Naive thymus-derived CD4-positive, alpha-beta T cell (primary cell): ENCODE data around the gene CD55. TPM values are rescaled to one million over a fixed set of nuclear protein-coding genes. Genes with fewer than 3 reads are reported as not detected.

Experiments
- ATAC-seq: fragments of 150-1000 bp; cut with Tn5 transposase; 2 replicates; pipeline ENCODE4 v1.10.0; 2021; ENCODE audit warnings: mild to moderate bottlenecking, moderate library complexity
- CTCF ChIA-PET: fragments of 350-600 bp; sonication (Branson Sonifier 250); formaldehyde crosslinking; loops from one replicate; lab custom pipeline; 2021; ENCODE audit warnings: antibody characterized with exemption; lab: Charles Lee
- POLR2A ChIA-PET: fragments of 350-600 bp; sonication (Branson Sonifier 250); formaldehyde crosslinking; loops from one replicate; lab custom pipeline; 2021; ENCODE audit warnings: antibody characterized with exemption, inconsistent platforms; lab: Charles Lee
- DNase-seq, 9 donors: peaks; one replicate each; pipeline versions ENCODE4 v3.0.0 to v3.0.0-alpha.2; 2020 to 2022; ENCODE audit warnings: mixed read lengths in 1 of 9
- H3K27ac ChIP-seq: one replicate; pipeline ENCODE4 v1.7.0; 2013; ENCODE audit warnings: mild to moderate bottlenecking, low read depth, low read length, moderate library complexity
- H3K27me3 ChIP-seq, 2 donors: one replicate each; pipeline ENCODE4 v1.7.0; 2013; ENCODE audit warnings: low read length in 2 of 2, mild to moderate bottlenecking in 2 of 2, moderate library complexity in 2 of 2; ENCODE audit not compliant: control insufficient read depth in 2 of 2, insufficient read depth in 2 of 2
- H3K36me3 ChIP-seq, 3 experiments: 1 replicate in 2 of 3; 2 replicates in 1 of 3; pipeline ENCODE4 v1.7.0; 2013; ENCODE audit warnings: low read length in 3 of 3, mild to moderate bottlenecking in 3 of 3, moderate library complexity in 1 of 3; ENCODE audit not compliant: insufficient read depth in 3 of 3, control insufficient read depth in 2 of 3
- H3K4me1 ChIP-seq, 2 donors: one replicate each; pipeline ENCODE4 v1.7.0; 2013; ENCODE audit warnings: low read length in 2 of 2, mild to moderate bottlenecking in 2 of 2, moderate library complexity in 1 of 2; ENCODE audit not compliant: control insufficient read depth in 2 of 2, insufficient read depth in 2 of 2
- H3K4me3 ChIP-seq: 2 replicates; pipeline ENCODE4 v1.7.0; 2013; ENCODE audit warnings: mild to moderate bottlenecking, low read length
- H3K9me3 ChIP-seq, 3 experiments: 1 replicate in 2 of 3; 2 replicates in 1 of 3; pipeline ENCODE4 v1.7.0; 2013; ENCODE audit warnings: low read length in 3 of 3; ENCODE audit not compliant: control insufficient read depth in 2 of 3
- H3K27ac Mint-ChIP-seq, 9 donors: one replicate each; pipeline ENCODE4 v1.8.0; 2020 to 2022; ENCODE audit warnings: mixed read lengths in 9 of 9, mild to moderate bottlenecking in 8 of 9, moderate library complexity in 5 of 9, inconsistent platforms in 2 of 9
- H3K27me3 Mint-ChIP-seq, 5 donors: one replicate each; pipeline ENCODE4 v1.8.0; 2021 to 2022; ENCODE audit warnings: mixed read lengths in 5 of 5, mild to moderate bottlenecking in 1 of 5
- H3K36me3 Mint-ChIP-seq, 5 donors: one replicate each; pipeline ENCODE4 v1.8.0; 2020 to 2022; ENCODE audit warnings: mixed read lengths in 5 of 5, mild to moderate bottlenecking in 3 of 5, inconsistent platforms in 1 of 5
- H3K4me1 Mint-ChIP-seq, 7 donors: one replicate each; pipeline ENCODE4 v1.8.0; 2020 to 2022; ENCODE audit warnings: mixed read lengths in 7 of 7, mild to moderate bottlenecking in 3 of 7, inconsistent platforms in 1 of 7
- H3K4me3 Mint-ChIP-seq, 10 donors: one replicate each; pipeline ENCODE4 v1.8.0; 2020 to 2022; ENCODE audit warnings: mild to moderate bottlenecking in 10 of 10, mixed read lengths in 10 of 10, moderate library complexity in 6 of 10, inconsistent platforms in 2 of 10
- H3K9me3 Mint-ChIP-seq, 11 donors: one replicate each; pipeline ENCODE4 v1.8.0; 2020 to 2022; ENCODE audit warnings: mixed read lengths in 11 of 11, mild to moderate bottlenecking in 4 of 11, inconsistent platforms in 1 of 11, moderate library complexity in 1 of 11
- intact Hi-C, 2 donors: fragments of 100-400 bp; cut with micrococcal nuclease; formaldehyde crosslinking; loops; one replicate each; pipeline ENCODE4 v1.15.1; 2023
- polyA plus RNA-seq, 2 donors: library from polyadenylated mRNA; unstranded; fragments of 300-500 nt; fragmentation: Illumina TruSeq; gene quantifications; one replicate each; pipeline ENCODE4 v1.2.3, GENCODE V29; 2021
- total RNA-seq, 6 experiments: library from RNA in 5 of 6; stranded (reverse) in 5 of 6; gene quantifications; 1 replicate in 5 of 6; 2 replicates in 1 of 6; pipeline ENCODE4 v1.2.3 and lab custom pipeline; 2021 to 2026

The CD55 gene
- total and polyA plus RNA-seq, 7 experiments from 2014 or later: 115 to 264 (median 134) TPM

- H3K4me1 ChIP-seq: peaks cover 0 to 48% of the 10 kb centered on the region in 2 donors
Observed at GRCh38 chr1:207343675-207344074, 22.2 kb downstream of the CD55 start.

GRCh38 chr1:207344221-207344620 lies 22.7 kb downstream of the CD55 start:
- Mint-ChIP-seq H3K36me3 (peaks cover 36 to 91% (median 84%) of the 10 kb centered on the region in 5 donors), H3K4me3 (peak overlapping the region in 9 of 10 donors; percentile 10 to 72 (median 64)), H3K4me1 (peaks cover 52 to 95% (median 91%) of the 10 kb centered on the region in 7 donors), H3K9me3 (peaks cover 0 to 17% (median 5%) of the 10 kb centered on the region in 11 donors), H3K27me3 (no peaks in the 10 kb centered on the region), H3K27ac (peak overlapping the region in 8 of 9 donors; percentile 19 to 81 (median 54))
- Histone ChIP-seq H3K27ac (no peak overlapping the region), H3K4me1 (peaks cover 0 to 48% of the 10 kb centered on the region in 2 donors), H3K9me3 (no peaks in the 10 kb centered on the region), H3K4me3 (no peak overlapping the region), H3K27me3 (no peaks in the 10 kb centered on the region), H3K36me3 (peaks cover 0 to 42% (median 17%) of the 10 kb centered on the region in 3 experiments)
- ChIA-PET POLR2A (interaction anchor here (0.8 kb wide), 1 partner anchor 22 kb away, joined by 3 read pairs; no protein-coding TSS in a partner anchor), CTCF (no interaction called here)
- intact Hi-C loops: no loop called here
- DNase-seq (no peak), ATAC-seq (no peak)

More at GRCh38 chr1:207343675-207344074, 22.2 kb downstream of the CD55 start:
- H3K27me3 ChIP-seq: no peaks in the 10 kb centered on the region
- intact Hi-C loops: loop anchor here (1.0 to 2.0 kb wide), 2 partner anchors 10 to 15 kb away; no protein-coding TSS in a partner anchor
- no peak for DNase-seq
- ATAC-seq: no peak
- Mint-ChIP-seq H3K9me3 (peaks cover 0 to 15% (median 5%) of the 10 kb centered on the region in 11 donors), H3K4me1 (peaks cover 52 to 95% (median 88%) of the 10 kb centered on the region in 7 donors), H3K27ac (peak overlapping the region in 6 of 9 donors; percentile 5 to 81 (median 48)), H3K27me3 (no peaks in the 10 kb centered on the region), H3K36me3 (peaks cover 36 to 90% (median 83%) of the 10 kb centered on the region in 5 donors), H3K4me3 (peak overlapping the region in 9 of 10 donors; percentile 46 to 73 (median 66))
- ChIA-PET POLR2A (interaction anchor here (0.7 kb wide), 1 partner anchor 121 kb away, joined by 3 read pairs; no protein-coding TSS in a partner anchor), CTCF (no interaction called here)
- no peak overlapping the region for H3K4me3 ChIP-seq
- H3K36me3 ChIP-seq: peaks cover 0 to 43% (median 17%) of the 10 kb centered on the region in 3 experiments
- no peaks in the 10 kb centered on the region for H3K9me3 ChIP-seq
- no peak overlapping the region for H3K27ac ChIP-seq

- H3K27ac ChIP-seq: no peak overlapping the region
- ATAC-seq (peak; percentile 17), DNase-seq (no peak)
- H3K9me3 Mint-ChIP-seq: peaks cover 0 to 29% (median 9%) of the 10 kb centered on the region in 11 donors
- peak overlapping the region in 9 of 10 donors; percentile 4 to 77 (median 49) for H3K4me3 Mint-ChIP-seq
- no peaks in the 10 kb centered on the region for H3K9me3 ChIP-seq
- ChIA-PET CTCF (no interaction called here), POLR2A (interaction anchor here (1.3 kb wide), 1 partner anchor 24 kb away, joined by 3 read pairs; the partner anchor contains the start of gene CD55)
- intact Hi-C loops: loop anchor here in 1 of 2 donors (1.0 kb wide), 1 partner anchor 10 kb away; no protein-coding TSS in a partner anchor
- H3K27me3 ChIP-seq: no peaks in the 10 kb centered on the region
- peaks cover 0 to 64% of the 10 kb centered on the region in 2 donors for H3K4me1 ChIP-seq
- H3K4me1 Mint-ChIP-seq: peaks cover 64 to 98% (median 96%) of the 10 kb centered on the region in 7 donors
- H3K36me3 ChIP-seq: peaks cover 0 to 45% (median 19%) of the 10 kb centered on the region in 3 experiments
- H3K27ac Mint-ChIP-seq: peak overlapping the region in 6 of 9 donors; percentile 8 to 78 (median 52)
- peaks cover 45 to 90% (median 86%) of the 10 kb centered on the region in 5 donors for H3K36me3 Mint-ChIP-seq
- H3K27me3 Mint-ChIP-seq: no peaks in the 10 kb centered on the region
- H3K4me3 ChIP-seq: no peak overlapping the region
Observed at GRCh38 chr1:207345644-207346477, 24.4 kb downstream of the CD55 start.

GRCh38 chr1:207346513-207346912 lies 25.0 kb downstream of the CD55 start:
- H3K4me3 Mint-ChIP-seq: peak overlapping the region in 6 of 10 donors; percentile 3 to 77 (median 54)
- H3K9me3 Mint-ChIP-seq: peaks cover 0 to 31% (median 9%) of the 10 kb centered on the region in 11 donors
- Histone ChIP-seq H3K4me1 (peaks cover 0 to 60% of the 10 kb centered on the region in 2 donors), H3K27me3 (no peaks in the 10 kb centered on the region), H3K27ac (no peak overlapping the region), H3K4me3 (no peak overlapping the region), H3K36me3 (peaks cover 0 to 41% (median 19%) of the 10 kb centered on the region in 3 experiments), H3K9me3 (no peaks in the 10 kb centered on the region)
- CTCF ChIA-PET: no interaction called here
- H3K36me3 Mint-ChIP-seq: peaks cover 44 to 88% (median 85%) of the 10 kb centered on the region in 5 donors
- peak overlapping the region in 2 of 9 donors; percentile 6 to 18 for H3K27ac Mint-ChIP-seq
- POLR2A ChIA-PET: interaction anchor here (0.9 to 1.3 kb wide), 2 partner anchors 25 to 67 kb away, joined by 3 read pairs; partner anchors contain the start of gene CD55
- H3K27me3 Mint-ChIP-seq: no peaks in the 10 kb centered on the region
- peak; percentile 53 for ATAC-seq
- intact Hi-C loops: no loop called here
- H3K4me1 Mint-ChIP-seq: peaks cover 62 to 98% (median 95%) of the 10 kb centered on the region in 7 donors
- DNase-seq: no peak

- intact Hi-C loops: loop anchor here (5.0 kb wide), 2 partner anchors 37 to 47 kb away; no protein-coding TSS in a partner anchor
- Mint-ChIP-seq H3K9me3 (peaks cover 0 to 22% (median 7%) of the 10 kb centered on the region in 11 donors), H3K4me3 (peak overlapping the region in 9 of 10 donors; percentile 4 to 68 (median 29)), H3K4me1 (peaks cover 42 to 98% (median 90%) of the 10 kb centered on the region in 7 donors), H3K27me3 (no peaks in the 10 kb centered on the region), H3K27ac (peak overlapping the region in 2 of 9 donors; percentile 26 to 69), H3K36me3 (peaks cover 42 to 82% (median 70%) of the 10 kb centered on the region in 5 donors)
- Histone ChIP-seq H3K36me3 (peaks cover 0 to 44% (median 19%) of the 10 kb centered on the region in 3 experiments), H3K27me3 (no peaks in the 10 kb centered on the region), H3K4me1 (peaks cover 0 to 33% of the 10 kb centered on the region in 2 donors), H3K27ac (no peak overlapping the region), H3K4me3 (no peak overlapping the region), H3K9me3 (no peaks in the 10 kb centered on the region)
- DNase-seq (no peak), ATAC-seq (no peak)
- ChIA-PET POLR2A (interaction anchor here (1.1 kb wide), 1 partner anchor 28 kb away, joined by 3 read pairs; the partner anchor contains the start of gene CD55), CTCF (no interaction called here)
Observed at GRCh38 chr1:207349979-207350378, 28.5 kb downstream of the CD55 start.

GRCh38 chr1:207352554-207352953 lies 31.1 kb downstream of the CD55 start:
- Mint-ChIP-seq H3K27ac (no peak overlapping the region), H3K4me1 (peaks cover 28 to 98% (median 83%) of the 10 kb centered on the region in 7 donors), H3K36me3 (peaks cover 30 to 65% (median 56%) of the 10 kb centered on the region in 5 donors), H3K27me3 (no peaks in the 10 kb centered on the region), H3K9me3 (peaks cover 0 to 22% (median 7%) of the 10 kb centered on the region in 11 donors), H3K4me3 (peak overlapping the region in 1 of 10 donors; percentile 29)
- peaks cover 0 to 26% (median 10%) of the 10 kb centered on the region in 3 experiments for H3K36me3 ChIP-seq
- CTCF ChIA-PET: interaction anchor here (0.8 to 0.9 kb wide), 2 partner anchors 14 to 302 kb away, joined by 4 read pairs; no protein-coding TSS in a partner anchor
- POLR2A ChIA-PET: interaction anchor here (0.6 to 1.0 kb wide), 2 partner anchors 19 to 245 kb away, joined by 3 read pairs; no protein-coding TSS in a partner anchor
- H3K4me1 ChIP-seq: peaks cover 0 to 20% of the 10 kb centered on the region in 2 donors
- no peak overlapping the region for H3K27ac ChIP-seq
- no peak overlapping the region for H3K4me3 ChIP-seq
- no peak for DNase-seq
- no peaks in the 10 kb centered on the region for H3K27me3 ChIP-seq
- intact Hi-C loops: loop anchor here (2.0 to 5.0 kb wide), 3 partner anchors 30 to 45 kb away; no protein-coding TSS in a partner anchor
- H3K9me3 ChIP-seq: no peaks in the 10 kb centered on the region
- no peak for ATAC-seq
